Measurements from ENCODE around the gene SEMA3F. TPM values are rescaled to one million over a fixed set of nuclear protein-coding genes. Genes with fewer than 3 reads are reported as not detected.

SEMA3F gene
- total and polyA plus RNA-seq, 10 of the 15 experiments (the other 5 are each of a cell fraction or from before 2014, with no cell fraction given): 0.08 to 0.28 (median 0.12) TPM; not detected in 6

DNA sequence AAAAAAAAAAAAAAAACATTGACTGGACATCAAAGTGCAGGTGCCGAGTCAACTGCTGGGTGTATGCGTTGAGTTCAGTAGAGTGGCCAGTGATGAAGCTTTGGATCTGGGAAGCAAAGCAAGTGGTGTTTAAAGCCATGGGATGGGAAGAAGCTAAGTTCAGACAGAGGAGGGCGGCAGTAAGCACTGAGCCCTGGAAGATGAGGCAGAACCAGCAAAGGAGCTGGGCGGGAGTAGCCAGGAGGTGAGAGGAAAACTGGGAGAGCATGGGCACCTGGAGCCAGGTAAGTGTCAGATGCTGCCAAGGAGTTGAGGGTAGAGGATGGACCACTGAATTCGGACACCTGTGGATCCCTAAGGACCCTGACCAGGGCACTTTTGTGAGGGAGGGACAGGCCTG is 69.5 kb downstream of the SEMA3F start:
- 33% methylated on average over 5 of the region's 5 CpGs for WGBS (ENCODE audit: insufficient coverage, insufficient replicate concordance, low lambda C conversion rate, missing lambda C conversion rate)
- Histone ChIP-seq H3K9me3 (replicated peaks; ENCODE audit: control insufficient read depth, insufficient read depth, low read length) (no peaks in the 10 kb centered on the region), H2AFZ (ENCODE audit: control insufficient read depth, low read depth, low read length) (no peak overlapping the region), H3K4me3 (no peak overlapping the region), H3K27me3 (replicated peaks in 1 of 2; ENCODE audit: control insufficient read depth in 2 of 2, insufficient read depth in 2 of 2, low read length in 1 of 2) (no peaks in the 10 kb centered on the region; a peak in 1 of 4 replicates), H3K9ac (ENCODE audit: control insufficient read depth, insufficient read depth, low read length) (no peak overlapping the region), H3K27ac (ENCODE audit: control insufficient read depth, insufficient read depth) (no peak overlapping the region), H4K20me1 (ENCODE audit: control insufficient read depth, insufficient read depth) (no peaks in the 10 kb centered on the region), H3K4me1 (ENCODE audit: control insufficient read depth, insufficient read depth, low read length) (peaks cover 17% of the 10 kb centered on the region), H3K4me2 (ENCODE audit: control insufficient read depth, insufficient read depth) (no peak overlapping the region), H3K79me2 (ENCODE audit: control insufficient read depth, insufficient read depth, low read length) (no peaks in the 10 kb centered on the region; the same call in 1 of the 2 replicates), H3K36me3 (ENCODE audit: control insufficient read depth in 2 of 2, insufficient read depth in 2 of 2, low read length in 1 of 2) (no peaks in the 10 kb centered on the region)
- intact Hi-C loops (cut with micrococcal nuclease; ENCODE audit: unreplicated experiment) (no loop called here), in situ Hi-C loops (cut with MboI) (loop anchor here (5.0 kb wide), 1 partner anchor 32 kb away; the partner anchor contains the start of gene GNAT1)
- RAD21 ChIA-PET (ENCODE audit: unreplicated experiment): interaction anchor here (0.7 to 6.8 kb wide), 5 partner anchors 13 to 36 kb away, joined by 3 to 72 read pairs (median 5); partner anchors contain the start of gene GNAT1
- no peak for FAIRE-seq
- no peak for ATAC-seq
- POLR2A ChIA-PET: interaction anchor here (0.6 kb wide), 1 partner anchor 105 kb away, joined by 7 read pairs; no protein-coding TSS in a partner anchor
- DNase-seq (ENCODE audit: low read depth, low spot score): no peak
- BruUV-seq (replicated peaks): no TSS peak
- CTCF ChIA-PET: interaction anchor here (1.3 to 7.4 kb wide), 10 partner anchors 19 to 135 kb away, joined by 3 to 149 read pairs (median 13); partner anchors contain the start of genes GNAT1 and IFRD2
- SMC1A ChIA-PET (ENCODE audit: uncharacterized antibody, unreplicated experiment): interaction anchor here (0.7 to 4.9 kb wide), 5 partner anchors 19 to 33 kb away, joined by 4 to 24 read pairs (median 4); partner anchors contain the start of gene GNAT1
- TF ChIP-seq ESRRA (IDR thresholded peaks at IDR 0.05; ENCODE audit: low read length) (no peak), CBX5 (IDR thresholded peaks at IDR 0.05; ENCODE audit: low read depth) (no peak), ETV6 (conservative IDR thresholded peaks at IDR 0.05 in 1 of 2, IDR thresholded peaks at IDR 0.05 in 1 of 2; ENCODE audit: borderline replicate concordance in 1 of 2, low read depth in 1 of 2) (no peak), TBL1XR1 (IDR thresholded peaks at IDR 0.05; ENCODE audit: low read depth, low read length) (no peak), FOS (IDR thresholded peaks at IDR 0.05; ENCODE audit: borderline replicate concordance, extremely low read depth, insufficient read length) (no peak), BMI1 (IDR thresholded peaks at IDR 0.05; ENCODE audit: borderline replicate concordance) (no peak), LARP7 (IDR thresholded peaks at IDR 0.05) (no peak), YY1 (IDR thresholded peaks at IDR 0.05; ENCODE audit: low read depth, low read length) (no peak), EP300 (IDR thresholded peaks at IDR 0.05; ENCODE audit: borderline replicate concordance in 1 of 2, control insufficient read depth in 1 of 2, low read depth in 2 of 2, low read length in 2 of 2) (no peak), ZBTB33 (IDR thresholded peaks at IDR 0.05) (no peak), BRCA1 (IDR thresholded peaks at IDR 0.05; ENCODE audit: low read depth, low read length) (no peak), ZZZ3 (IDR thresholded peaks at IDR 0.05; ENCODE audit: control insufficient read depth, insufficient read length, low read depth) (no peak), RELB (IDR thresholded peaks at IDR 0.05; ENCODE audit: low read depth) (no peak), MTA3 (IDR thresholded peaks at IDR 0.05; ENCODE audit: borderline replicate concordance, low read length) (no peak)
- TF ChIP-seq, protein P1, sequence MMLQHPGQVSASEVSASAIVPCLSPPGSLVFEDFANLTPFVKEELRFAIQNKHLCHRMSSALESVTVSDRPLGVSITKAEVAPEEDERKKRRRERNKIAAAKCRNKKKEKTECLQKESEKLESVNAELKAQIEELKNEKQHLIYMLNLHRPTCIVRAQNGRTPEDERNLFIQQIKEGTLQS (IDR thresholded peaks at IDR 0.05; ENCODE audit: borderline replicate concordance, extremely low read depth, low read depth, low read length): no peak
- TF ChIP-seq, protein P2, sequence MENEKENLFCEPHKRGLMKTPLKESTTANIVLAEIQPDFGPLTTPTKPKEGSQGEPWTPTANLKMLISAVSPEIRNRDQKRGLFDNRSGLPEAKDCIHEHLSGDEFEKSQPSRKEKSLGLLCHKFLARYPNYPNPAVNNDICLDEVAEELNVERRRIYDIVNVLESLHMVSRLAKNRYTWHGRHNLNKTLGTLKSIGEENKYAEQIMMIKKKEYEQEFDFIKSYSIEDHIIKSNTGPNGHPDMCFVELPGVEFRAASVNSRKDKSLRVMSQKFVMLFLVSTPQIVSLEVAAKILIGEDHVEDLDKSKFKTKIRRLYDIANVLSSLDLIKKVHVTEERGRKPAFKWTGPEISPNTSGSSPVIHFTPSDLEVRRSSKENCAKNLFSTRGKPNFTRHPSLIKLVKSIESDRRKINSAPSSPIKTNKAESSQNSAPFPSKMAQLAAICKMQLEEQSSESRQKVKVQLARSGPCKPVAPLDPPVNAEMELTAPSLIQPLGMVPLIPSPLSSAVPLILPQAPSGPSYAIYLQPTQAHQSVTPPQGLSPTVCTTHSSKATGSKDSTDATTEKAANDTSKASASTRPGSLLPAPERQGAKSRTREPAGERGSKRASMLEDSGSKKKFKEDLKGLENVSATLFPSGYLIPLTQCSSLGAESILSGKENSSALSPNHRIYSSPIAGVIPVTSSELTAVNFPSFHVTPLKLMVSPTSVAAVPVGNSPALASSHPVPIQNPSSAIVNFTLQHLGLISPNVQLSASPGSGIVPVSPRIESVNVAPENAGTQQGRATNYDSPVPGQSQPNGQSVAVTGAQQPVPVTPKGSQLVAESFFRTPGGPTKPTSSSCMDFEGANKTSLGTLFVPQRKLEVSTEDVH (IDR thresholded peaks at IDR 0.05; ENCODE audit: low read depth, partially characterized antibody): no peak
- TF ChIP-seq, protein P3, sequence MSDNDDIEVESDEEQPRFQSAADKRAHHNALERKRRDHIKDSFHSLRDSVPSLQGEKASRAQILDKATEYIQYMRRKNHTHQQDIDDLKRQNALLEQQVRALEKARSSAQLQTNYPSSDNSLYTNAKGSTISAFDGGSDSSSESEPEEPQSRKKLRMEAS (IDR thresholded peaks at IDR 0.05; ENCODE audit: low read depth, low read length): no peak
